ENCODE measurements around the gene TNFRSF1A. TPM values are rescaled to one million over a fixed set of nuclear protein-coding genes. Genes with fewer than 3 reads are reported as not detected.

The TNFRSF1A gene
- polyA plus RNA-seq, 1 donor from 2014 or later = 4.5 TPM

GRCh38 chr12:6367969-6368892 is 26.4 kb upstream of the TNFRSF1A start:
- no peaks in the 10 kb centered on the region for H3K9me3 ChIP-seq (ENCODE audit: low read length)
- no peaks in the 10 kb centered on the region for H4K20me1 ChIP-seq (ENCODE audit: insufficient read depth)
- H3F3A ChIP-seq (ENCODE audit: insufficient read depth, low read length, poor library complexity, severe bottlenecking) = no peaks in the 10 kb centered on the region
- no peaks in the 10 kb centered on the region for H3K79me2 ChIP-seq (replicated peaks; ENCODE audit: insufficient read depth, low read length)
- no peaks in the 10 kb centered on the region for H3K27me3 ChIP-seq (ENCODE audit: insufficient read depth, low read depth, low read length)
- H3K4me2 ChIP-seq (ENCODE audit: low read length) = no peak overlapping the region
- no peak for TF ChIP-seq POLR2AphosphoS5 (IDR thresholded peaks at IDR 0.05)
- no peak for TF ChIP-seq SMC3 (conservative IDR thresholded peaks at IDR 0.05; ENCODE audit: poor library complexity)
- no peak for TF ChIP-seq REST (IDR thresholded peaks at IDR 0.05; ENCODE audit: borderline replicate concordance)
- TF ChIP-seq EZH2 (IDR thresholded peaks at IDR 0.05; ENCODE audit: borderline replicate concordance, insufficient read depth, low read length, poor library complexity, severe bottlenecking) = no peak
- no peak for TF ChIP-seq RAD21 (conservative IDR thresholded peaks at IDR 0.05)
- no peak for TF ChIP-seq EP300 (conservative IDR thresholded peaks at IDR 0.05; ENCODE audit: poor library complexity, severe bottlenecking)
- no peak for TF ChIP-seq CTCF (IDR thresholded peaks at IDR 0.05; ENCODE audit: poor library complexity, severe bottlenecking)
- no peak for TF ChIP-seq MXI1 (conservative IDR thresholded peaks at IDR 0.05; ENCODE audit: poor library complexity, severe bottlenecking)
- TF ChIP-seq TAF1 (IDR thresholded peaks at IDR 0.05; ENCODE audit: low read depth) = no peak
- no peak overlapping the region for H3K27ac ChIP-seq (ENCODE audit: low read length)
- H3K36me3 ChIP-seq (ENCODE audit: insufficient read depth, low read length) = no peaks in the 10 kb centered on the region
- H2AFZ ChIP-seq (ENCODE audit: low read depth, low read length) = no peak overlapping the region
- no peak overlapping the region for H3K9ac ChIP-seq (ENCODE audit: low read length)
- no peak overlapping the region for H3K4me3 ChIP-seq (ENCODE audit: low read length)
- no peaks in the 10 kb centered on the region for H3K9me2 ChIP-seq (ENCODE audit: insufficient read depth, low read length)

- H3K27me3 ChIP-seq (ENCODE audit: insufficient read depth, low read depth, low read length) = no peaks in the 10 kb centered on the region
- no peaks in the 10 kb centered on the region for H3F3A ChIP-seq (ENCODE audit: insufficient read depth, low read length, poor library complexity, severe bottlenecking)
- no peak overlapping the region for H2AFZ ChIP-seq (ENCODE audit: low read depth, low read length)
- no peak overlapping the region for H3K4me2 ChIP-seq (ENCODE audit: low read length)
- H3K9ac ChIP-seq (ENCODE audit: low read length) = no peak overlapping the region
- H3K4me3 ChIP-seq (ENCODE audit: low read length) = no peak overlapping the region
- H4K20me1 ChIP-seq (ENCODE audit: insufficient read depth) = no peaks in the 10 kb centered on the region
- no peaks in the 10 kb centered on the region for H3K79me2 ChIP-seq (replicated peaks; ENCODE audit: insufficient read depth, low read length)
- no peak for TF ChIP-seq CTCF (IDR thresholded peaks at IDR 0.05; ENCODE audit: poor library complexity, severe bottlenecking)
- H3K36me3 ChIP-seq (ENCODE audit: insufficient read depth, low read length) = no peaks in the 10 kb centered on the region
- no peaks in the 10 kb centered on the region for H3K9me3 ChIP-seq (ENCODE audit: low read length)
- H3K9me2 ChIP-seq (ENCODE audit: insufficient read depth, low read length) = no peaks in the 10 kb centered on the region
- H3K27ac ChIP-seq (ENCODE audit: low read length) = no peak overlapping the region
These were observed 25.4 kb upstream of the TNFRSF1A start for GRCh38 chr12:6367065-6367968.
